HG02973 (cell line): Measurements from ENCODE around the gene EXOC5.
"Not testable (repeated sequence)": the region's sequence is repeated elsewhere in the genome, so short reads cannot be mapped to it uniquely, and the experiment has no call there.

Source experiments
- ATAC-seq: cut with Tn5 transposase; IDR thresholded peaks from one replicate; pipeline ENCODE4 v1.9.1; 2021; ENCODE audit warnings: moderate library complexity; ENCODE audit not compliant: unreplicated experiment

Gene EXOC5

GRCh38 chr14:57258221-57258620, 10.5 kb downstream of the EXOC5 start:
- not testable (repeated sequence) for ATAC-seq

GRCh38 chr14:57254884-57255283, 13.8 kb downstream of the EXOC5 start:
- peak; percentile 69 for ATAC-seq

GRCh38 chr14:57246933-57247657, 21.6 kb downstream of the EXOC5 start:
- ATAC-seq: no peak

GRCh38 chr14:57245941-57246340, 22.8 kb downstream of the EXOC5 start:
- ATAC-seq: no peak

- no peak for ATAC-seq
These were observed 24.6 kb downstream of the EXOC5 start for GRCh38 chr14:57244106-57244505.

GRCh38 chr14:57243320-57243719, 25.4 kb downstream of the EXOC5 start:
- no peak for ATAC-seq

- ATAC-seq: not testable (repeated sequence)
These were observed 28.6 kb downstream of the EXOC5 start for GRCh38 chr14:57240115-57240514.

- ATAC-seq: no peak
These were observed 36.7 kb downstream of the EXOC5 start for GRCh38 chr14:57232006-57232405.

GRCh38 chr14:57228320-57228719, 40.4 kb downstream of the EXOC5 start:
- not testable (repeated sequence) for ATAC-seq

- ATAC-seq: no peak
These were observed 41.6 kb downstream of the EXOC5 start for GRCh38 chr14:57227083-57227482.

- ATAC-seq: no peak
These were observed 46.8 kb downstream of the EXOC5 start for GRCh38 chr14:57221931-57222330.

GRCh38 chr14:57212919-57213318, 55.8 kb downstream of the EXOC5 start:
- ATAC-seq: no peak

- ATAC-seq: no peak
These were observed 59.1 kb downstream of the EXOC5 start for GRCh38 chr14:57209561-57209960.

- no peak for ATAC-seq
These were observed 62.8 kb downstream of the EXOC5 start for GRCh38 chr14:57205938-57206337.

- ATAC-seq: not testable (repeated sequence)
These were observed 66.0 kb downstream of the EXOC5 start for GRCh38 chr14:57202672-57203071.

GRCh38 chr14:57199921-57200320, 68.8 kb downstream of the EXOC5 start:
- ATAC-seq: no peak

- ATAC-seq: no peak
These were observed 79.6 kb downstream of the EXOC5 start for GRCh38 chr14:57189070-57189469.

- ATAC-seq: no peak
These were observed 85.8 kb downstream of the EXOC5 start for GRCh38 chr14:57182760-57183503.

- no peak for ATAC-seq
These were observed 89.4 kb downstream of the EXOC5 start for GRCh38 chr14:57179273-57179672.

- no peak for ATAC-seq
These were observed 94.2 kb downstream of the EXOC5 start for GRCh38 chr14:57174466-57174865.

GRCh38 chr14:57171903-57172302, 96.8 kb downstream of the EXOC5 start:
- ATAC-seq: no peak

GRCh38 chr14:57171363-57171762, 97.3 kb downstream of the EXOC5 start:
- ATAC-seq: no peak
